Measurements from ENCODE around the gene MAP4K3.

Gene MAP4K3

GRCh38 chr2:39234754-39235153 is 202.3 kb downstream of the MAP4K3 start:
- DNase-seq, result no peak

- DNase-seq, result no peak
Measured at GRCh38 chr2:39232141-39232540, 204.9 kb downstream of the MAP4K3 start.

- DNase-seq, result no peak
Measured at GRCh38 chr2:39228413-39229209, 208.5 kb downstream of the MAP4K3 start.

- DNase-seq, result peak; percentile 84
Measured at GRCh38 chr2:39227628-39228412, 209.3 kb downstream of the MAP4K3 start.

GRCh38 chr2:39225567-39225966 is 211.5 kb downstream of the MAP4K3 start:
- DNase-seq, result peak; percentile 61

- DNase-seq, result no peak
Measured at GRCh38 chr2:39223909-39224308, 213.2 kb downstream of the MAP4K3 start.

GRCh38 chr2:39221459-39221858 is 215.6 kb downstream of the MAP4K3 start:
- DNase-seq, result no peak

- no peak for DNase-seq
Measured at GRCh38 chr2:39220136-39220535, 216.9 kb downstream of the MAP4K3 start.

GRCh38 chr2:39218391-39218790 is 218.7 kb downstream of the MAP4K3 start:
- no peak for DNase-seq

- no peak for DNase-seq
Measured at GRCh38 chr2:39217192-39217550, 219.9 kb downstream of the MAP4K3 start.

- no peak for DNase-seq
Measured at GRCh38 chr2:39216346-39217191, 220.5 kb downstream of the MAP4K3 start.

- no peak for DNase-seq
Measured at GRCh38 chr2:39215545-39215944, 221.5 kb downstream of the MAP4K3 start.

- no peak for DNase-seq
Measured at GRCh38 chr2:39213015-39213414, 224.1 kb downstream of the MAP4K3 start.

- DNase-seq, result no peak
Measured at GRCh38 chr2:39210846-39211245, 226.2 kb downstream of the MAP4K3 start.

- DNase-seq, result no peak
Measured at GRCh38 chr2:39203382-39203781, 233.7 kb downstream of the MAP4K3 start.

GRCh38 chr2:39202639-39203369 is 234.3 kb downstream of the MAP4K3 start:
- DNase-seq, result no peak

Measured in suppressor macrophage treated with lipopolysaccharide for 4 hours (primary cell).